ENCODE data around the gene LRRIQ1.

GRCh38 chr12:85007836-85008235 lies 28.3 kb upstream of the LRRIQ1 start:
- TF ChIP-seq ZNF30 (CRISPR knock-in tag; IDR thresholded peaks at IDR 0.05) (no peak), FOXM1 (CRISPR knock-in tag; IDR thresholded peaks at IDR 0.05) (no peak), ATF6 (CRISPR knock-in tag; conservative IDR thresholded peaks at IDR 0.05) (no peak)
